IPS-11a (cell line): ENCODE results near the gene CPSF6.
"Not testable (repeated sequence)": the region's sequence is repeated elsewhere in the genome, so short reads cannot be mapped to it uniquely, and the experiment has no call there.

Experiments
- H3K4me3 ChIP-seq: one replicate; pipeline ENCODE4 v1.5.1; 2013; ENCODE audit warnings: low read depth, low read length, control low read depth

The CPSF6 gene

GRCh38 chr12:69239352-69239921, at the start of gene CPSF6:
Gene CPSF6 (plus strand): TSS chr12:69239569. CDS start chr12:69239647, 78 bp downstream.
- peak within 1 kb of the TSS; percentile 82 for H3K4me3 ChIP-seq

GRCh38 chr12:69196302-69197288, 42.8 kb upstream of the CPSF6 start:
- H3K4me3 ChIP-seq, result no peak overlapping the region

- not testable (repeated sequence) for H3K4me3 ChIP-seq
Observed at GRCh38 chr12:69199976-69200375, 39.4 kb upstream of the CPSF6 start.

GRCh38 chr12:69204191-69204590, 35.2 kb upstream of the CPSF6 start:
- no peak overlapping the region for H3K4me3 ChIP-seq

GRCh38 chr12:69210661-69211060, 28.7 kb upstream of the CPSF6 start:
- no peak overlapping the region for H3K4me3 ChIP-seq

- no peak overlapping the region for H3K4me3 ChIP-seq
Observed at GRCh38 chr12:69211160-69211559, 28.2 kb upstream of the CPSF6 start.

GRCh38 chr12:69214169-69214568, 25.2 kb upstream of the CPSF6 start:
- no peak overlapping the region for H3K4me3 ChIP-seq

GRCh38 chr12:69225251-69225910, 14.0 kb upstream of the CPSF6 start:
- no peak overlapping the region for H3K4me3 ChIP-seq

GRCh38 chr12:69231479-69231878, 7.9 kb upstream of the CPSF6 start:
- no peak overlapping the region for H3K4me3 ChIP-seq

GRCh38 chr12:69238589-69239351, 599 bp upstream of the CPSF6 start:
- peak overlapping the region; percentile 82 for H3K4me3 ChIP-seq

- peak overlapping the region; percentile 82 for H3K4me3 ChIP-seq
Observed at GRCh38 chr12:69239922-69240630, 707 bp downstream of the CPSF6 start.

- peak overlapping the region; percentile 82 for H3K4me3 ChIP-seq
Observed at GRCh38 chr12:69240631-69240995, 1.2 kb downstream of the CPSF6 start.

- peak overlapping the region; percentile 82 for H3K4me3 ChIP-seq
Observed at GRCh38 chr12:69241438-69242092, 2.2 kb downstream of the CPSF6 start.

GRCh38 chr12:69243099-69244084, 4.0 kb downstream of the CPSF6 start:
- H3K4me3 ChIP-seq, result no peak overlapping the region

- H3K4me3 ChIP-seq, result no peak overlapping the region
Observed at GRCh38 chr12:69247268-69248018, 8.1 kb downstream of the CPSF6 start.

- H3K4me3 ChIP-seq, result no peak overlapping the region
Observed at GRCh38 chr12:69252033-69252432, 12.7 kb downstream of the CPSF6 start.

- no peak overlapping the region for H3K4me3 ChIP-seq
Observed at GRCh38 chr12:69254046-69254445, 14.7 kb downstream of the CPSF6 start.

- no peak overlapping the region for H3K4me3 ChIP-seq
Observed at GRCh38 chr12:69254862-69255261, 15.5 kb downstream of the CPSF6 start.
